ENCODE results near the gene EIF2AK3.

DNA sequence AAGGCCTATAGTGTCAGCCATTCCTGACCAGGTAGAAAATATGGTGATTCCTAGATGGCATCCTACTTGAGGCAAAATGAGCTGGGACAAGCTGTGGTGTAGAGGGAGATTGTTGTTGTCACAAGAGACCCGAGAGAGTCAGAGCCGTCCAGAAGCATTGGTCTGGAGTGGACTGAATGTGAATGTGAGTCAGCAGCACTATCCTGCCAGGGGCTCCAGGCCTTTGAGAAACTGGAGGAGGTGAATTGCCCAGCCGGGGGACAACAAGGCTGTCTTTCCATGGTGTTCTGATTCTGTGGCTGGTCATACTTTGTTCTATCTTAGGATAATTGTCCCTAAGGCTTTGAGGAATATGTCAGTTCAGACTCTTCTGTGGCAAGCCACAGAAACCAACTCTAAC, 29.4 kb upstream of the EIF2AK3 start:
- TF ChIP-seq, protein P1, sequence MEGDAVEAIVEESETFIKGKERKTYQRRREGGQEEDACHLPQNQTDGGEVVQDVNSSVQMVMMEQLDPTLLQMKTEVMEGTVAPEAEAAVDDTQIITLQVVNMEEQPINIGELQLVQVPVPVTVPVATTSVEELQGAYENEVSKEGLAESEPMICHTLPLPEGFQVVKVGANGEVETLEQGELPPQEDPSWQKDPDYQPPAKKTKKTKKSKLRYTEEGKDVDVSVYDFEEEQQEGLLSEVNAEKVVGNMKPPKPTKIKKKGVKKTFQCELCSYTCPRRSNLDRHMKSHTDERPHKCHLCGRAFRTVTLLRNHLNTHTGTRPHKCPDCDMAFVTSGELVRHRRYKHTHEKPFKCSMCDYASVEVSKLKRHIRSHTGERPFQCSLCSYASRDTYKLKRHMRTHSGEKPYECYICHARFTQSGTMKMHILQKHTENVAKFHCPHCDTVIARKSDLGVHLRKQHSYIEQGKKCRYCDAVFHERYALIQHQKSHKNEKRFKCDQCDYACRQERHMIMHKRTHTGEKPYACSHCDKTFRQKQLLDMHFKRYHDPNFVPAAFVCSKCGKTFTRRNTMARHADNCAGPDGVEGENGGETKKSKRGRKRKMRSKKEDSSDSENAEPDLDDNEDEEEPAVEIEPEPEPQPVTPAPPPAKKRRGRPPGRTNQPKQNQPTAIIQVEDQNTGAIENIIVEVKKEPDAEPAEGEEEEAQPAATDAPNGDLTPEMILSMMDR (IDR thresholded peaks at IDR 0.05) = no peak
- TF ChIP-seq POLR2A (IDR thresholded peaks at IDR 0.05) = no peak
- TF ChIP-seq EP300 (IDR thresholded peaks at IDR 0.05) = no peak

Data from ovary (tissue), 3 donors.